Activated T-cell treated with anti-CD3 and anti-CD28 coated beads for 24 hours (primary cell): ENCODE results near the gene UROC1.

ENCODE experiments used
- DNase-seq: peaks from one replicate; pipeline ENCODE4 v3.0.0-alpha.2; 2020; ENCODE audit warnings: low read depth

UROC1 gene

GRCh38 chr3:126440709-126440995 lies 76.9 kb downstream of the UROC1 start:
- no peak for DNase-seq

GRCh38 chr3:126439968-126440708 lies 77.4 kb downstream of the UROC1 start:
- no peak for DNase-seq

- no peak for DNase-seq
Observed at GRCh38 chr3:126439346-126439967, 78.1 kb downstream of the UROC1 start.

- DNase-seq: no peak
Observed at GRCh38 chr3:126438746-126439145, 78.8 kb downstream of the UROC1 start.

- DNase-seq: no peak
Observed at GRCh38 chr3:126438186-126438585, 79.4 kb downstream of the UROC1 start.

- DNase-seq: no peak
Observed at GRCh38 chr3:126436826-126437717, 80.5 kb downstream of the UROC1 start.

- DNase-seq: no peak
Observed at GRCh38 chr3:126435456-126436315, 81.9 kb downstream of the UROC1 start.

GRCh38 chr3:126434931-126435411 lies 82.6 kb downstream of the UROC1 start:
- no peak for DNase-seq

- DNase-seq: no peak
Observed at GRCh38 chr3:126434264-126434590, 83.3 kb downstream of the UROC1 start.

GRCh38 chr3:126433496-126434263 lies 83.9 kb downstream of the UROC1 start:
- no peak for DNase-seq

- DNase-seq: no peak
Observed at GRCh38 chr3:126433105-126433430, 84.5 kb downstream of the UROC1 start.

- no peak for DNase-seq
Observed at GRCh38 chr3:126432361-126433104, 85.0 kb downstream of the UROC1 start.
